GM19467 (cell line): ENCODE results near the gene BBIP1.
A peak's percentile ranks its signal among the peaks of the same experiment; 100 is the strongest.

Experiments used
- ATAC-seq: cut with Tn5 transposase; IDR thresholded peaks from one replicate; pipeline ENCODE4 v1.9.1; 2021; ENCODE audit warnings: mild to moderate bottlenecking, moderate library complexity; ENCODE audit not compliant: unreplicated experiment

BBIP1 gene

DNA sequence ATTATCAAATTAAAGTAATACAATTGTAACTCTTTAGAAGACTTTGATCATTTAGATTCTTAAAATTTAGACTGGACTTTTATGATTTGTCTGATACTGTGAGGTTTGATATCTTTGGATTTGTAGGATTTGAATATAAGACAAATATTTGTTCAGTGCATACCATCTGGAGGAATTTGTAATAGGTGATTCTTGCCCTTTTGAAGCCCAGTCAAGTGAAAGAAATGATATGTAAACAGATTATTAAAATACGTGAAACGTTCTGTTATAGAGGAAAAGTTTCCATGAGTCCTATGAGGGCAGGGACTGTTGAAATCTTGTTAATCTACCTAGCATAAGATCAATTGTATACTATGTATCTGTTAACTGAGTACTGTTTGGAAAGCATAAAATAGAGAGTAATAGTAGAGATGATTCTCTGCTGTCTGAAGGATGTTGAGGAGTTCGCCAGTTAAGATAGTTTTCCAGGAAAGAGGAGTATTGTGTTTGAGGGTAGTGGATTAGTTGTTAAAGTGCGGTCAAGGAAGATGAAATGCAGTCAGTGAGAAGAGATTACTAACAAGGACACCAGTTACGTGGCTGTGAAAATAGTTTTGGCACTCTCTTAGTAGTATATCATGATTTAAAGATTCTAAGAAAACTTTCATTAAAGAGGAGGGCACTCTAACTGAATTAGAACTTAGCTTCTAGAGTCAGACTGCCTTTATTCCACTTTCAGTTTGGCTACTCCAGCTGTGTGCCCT, 32.9 kb downstream of the BBIP1 start:
- no peak for ATAC-seq

DNA sequence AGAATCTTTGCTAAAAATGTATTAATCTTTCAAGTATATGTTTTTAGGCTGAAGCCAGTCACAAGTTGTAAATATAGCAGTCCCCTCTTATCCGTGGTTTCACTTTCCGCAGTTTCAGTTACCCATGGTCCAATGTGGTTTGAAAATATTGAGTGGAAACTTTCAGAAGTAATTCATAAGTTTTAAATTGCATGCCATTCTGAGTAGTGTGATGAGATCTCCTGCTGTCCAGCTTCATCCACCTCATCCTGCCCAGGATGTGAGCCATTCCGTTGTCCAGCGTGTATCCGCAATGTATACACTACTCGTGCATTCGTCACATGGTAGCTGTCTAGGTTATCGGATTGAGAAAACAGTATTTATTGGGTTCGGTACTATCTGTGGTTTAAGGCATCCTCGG, 35.1 kb downstream of the BBIP1 start:
- ATAC-seq: no peak

- ATAC-seq: no peak
Observed at GRCh38 chr10:110881905-110882304, 37.1 kb downstream of the BBIP1 start.

DNA sequence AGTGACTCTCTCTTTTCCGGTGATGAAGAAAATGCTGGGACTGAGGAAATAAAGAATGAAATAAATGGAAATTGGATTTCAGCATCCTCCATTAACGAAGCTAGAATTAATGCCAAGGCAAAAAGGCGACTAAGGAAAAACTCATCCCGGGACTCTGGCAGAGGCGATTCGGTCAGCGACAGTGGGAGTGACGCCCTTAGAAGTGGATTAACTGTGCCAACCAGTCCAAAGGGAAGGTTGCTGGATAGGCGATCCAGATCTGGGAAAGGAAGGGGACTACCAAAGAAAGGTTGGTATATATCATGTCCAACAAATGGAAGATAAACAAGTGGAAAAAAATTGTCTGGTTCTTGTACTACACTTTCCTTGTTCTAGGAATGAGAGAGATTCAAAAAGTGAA, 37.7 kb downstream of the BBIP1 start:
- ATAC-seq: no peak

GRCh38 chr10:110880012-110880411, 39.0 kb downstream of the BBIP1 start:
- ATAC-seq: no peak

- ATAC-seq: no peak
Observed at GRCh38 chr10:110876788-110877187, 42.2 kb downstream of the BBIP1 start.

DNA sequence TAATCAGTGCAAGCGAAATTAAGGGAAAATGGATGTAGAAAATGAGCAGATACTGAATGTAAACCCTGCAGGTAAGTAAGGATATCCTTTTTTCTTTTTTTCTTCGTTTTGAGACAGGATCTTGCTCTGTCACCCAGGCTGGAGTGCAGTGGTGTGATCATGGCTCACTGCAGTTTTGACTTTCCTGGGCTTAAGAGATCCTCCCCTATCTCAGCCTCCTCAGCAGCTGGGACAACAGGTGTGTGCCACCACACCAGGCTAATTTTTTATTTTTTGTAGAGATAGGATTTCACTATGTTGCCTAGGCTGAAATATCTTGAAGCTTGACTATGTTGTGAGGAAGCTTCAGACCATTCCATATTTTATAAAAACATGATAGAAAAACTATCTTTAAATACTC, 43.0 kb downstream of the BBIP1 start:
- no peak for ATAC-seq

GRCh38 chr10:110873951-110874350, 45.0 kb downstream of the BBIP1 start:
- ATAC-seq: no peak

DNA sequence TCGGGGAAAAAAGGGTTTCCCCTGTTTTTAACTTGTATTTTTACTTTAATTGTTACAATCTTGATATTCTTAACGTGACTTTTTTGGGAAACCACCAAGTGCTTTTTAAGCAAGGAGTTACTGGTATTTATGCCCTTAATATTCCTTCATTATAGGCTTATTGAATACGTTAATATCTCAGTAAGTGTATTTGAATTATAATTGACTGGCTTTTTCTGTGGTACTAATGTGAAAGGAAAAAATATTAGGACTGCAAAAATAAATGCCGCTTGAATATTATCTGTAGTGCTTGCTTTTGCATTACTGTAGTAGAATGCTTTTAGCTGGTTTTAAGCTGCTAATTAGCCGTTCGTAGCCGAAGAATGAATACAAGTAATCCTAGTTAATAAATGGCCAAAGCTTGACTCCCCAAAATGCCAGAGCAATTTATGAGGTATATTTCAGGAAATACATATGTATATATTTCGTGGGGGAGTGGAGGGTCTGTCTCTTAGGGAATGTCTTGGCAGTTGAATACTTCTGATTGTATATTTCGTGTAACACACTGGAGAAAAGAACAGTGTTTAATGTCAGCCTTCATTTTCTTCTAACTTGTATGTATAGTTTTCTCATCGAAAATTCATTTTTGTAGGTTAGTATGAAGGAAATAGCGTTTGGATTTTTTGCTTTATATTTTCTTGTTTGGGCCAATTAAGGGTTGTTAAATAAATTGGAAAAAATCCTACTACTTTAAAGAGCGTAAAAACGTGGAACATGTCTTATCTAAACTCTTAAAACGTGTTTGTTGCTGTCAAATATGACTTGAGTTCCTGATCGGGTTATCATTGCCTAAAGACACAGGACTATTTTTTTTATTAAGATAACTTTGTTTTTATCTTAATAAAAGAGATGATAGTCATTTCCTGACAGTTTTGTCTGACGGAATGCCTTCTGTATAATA, 45.7 kb downstream of the BBIP1 start:
- no peak for ATAC-seq

DNA sequence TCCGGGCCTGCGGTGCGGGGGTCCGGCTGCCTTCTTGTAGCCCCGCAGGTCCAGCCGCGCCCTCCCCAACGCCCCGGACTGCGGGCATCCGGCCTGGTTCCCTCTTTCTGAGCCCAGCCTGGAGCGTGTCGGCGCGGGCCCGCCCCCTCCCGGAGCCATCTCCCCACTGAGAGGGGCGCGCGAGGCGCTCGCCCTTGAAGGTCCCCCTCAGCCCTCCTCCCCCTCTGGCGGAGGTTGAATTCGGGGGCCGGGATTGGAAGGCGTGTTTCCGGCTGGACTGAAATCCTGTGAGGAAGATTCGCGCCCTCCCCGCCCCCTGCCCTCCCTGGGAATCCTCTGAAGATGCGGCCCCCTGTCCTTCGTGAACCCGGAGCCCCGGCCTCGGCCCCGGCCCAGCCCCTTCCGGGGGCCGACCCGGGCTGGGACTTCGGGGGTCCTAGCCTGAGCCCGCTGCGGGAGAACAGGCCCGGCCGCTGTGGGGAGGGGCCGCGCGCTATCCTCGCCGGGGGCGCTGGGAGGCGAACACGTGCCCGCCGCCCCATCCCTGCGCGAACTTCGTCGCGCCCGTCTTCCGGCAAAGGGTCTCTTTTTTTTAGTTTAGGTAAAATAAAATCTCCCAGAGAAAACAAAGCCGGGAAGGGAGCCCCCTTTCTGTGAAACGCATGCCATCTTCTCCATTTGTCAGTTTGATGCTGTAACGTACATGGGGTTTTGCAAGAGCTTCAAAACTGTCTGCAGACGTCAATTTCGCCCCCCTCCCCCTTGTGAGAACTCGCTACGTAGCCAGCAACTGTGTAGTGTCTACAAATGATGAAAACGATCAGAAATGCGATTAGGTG, 46.6 kb downstream of the BBIP1 start:
- ATAC-seq: peak; percentile 35

DNA sequence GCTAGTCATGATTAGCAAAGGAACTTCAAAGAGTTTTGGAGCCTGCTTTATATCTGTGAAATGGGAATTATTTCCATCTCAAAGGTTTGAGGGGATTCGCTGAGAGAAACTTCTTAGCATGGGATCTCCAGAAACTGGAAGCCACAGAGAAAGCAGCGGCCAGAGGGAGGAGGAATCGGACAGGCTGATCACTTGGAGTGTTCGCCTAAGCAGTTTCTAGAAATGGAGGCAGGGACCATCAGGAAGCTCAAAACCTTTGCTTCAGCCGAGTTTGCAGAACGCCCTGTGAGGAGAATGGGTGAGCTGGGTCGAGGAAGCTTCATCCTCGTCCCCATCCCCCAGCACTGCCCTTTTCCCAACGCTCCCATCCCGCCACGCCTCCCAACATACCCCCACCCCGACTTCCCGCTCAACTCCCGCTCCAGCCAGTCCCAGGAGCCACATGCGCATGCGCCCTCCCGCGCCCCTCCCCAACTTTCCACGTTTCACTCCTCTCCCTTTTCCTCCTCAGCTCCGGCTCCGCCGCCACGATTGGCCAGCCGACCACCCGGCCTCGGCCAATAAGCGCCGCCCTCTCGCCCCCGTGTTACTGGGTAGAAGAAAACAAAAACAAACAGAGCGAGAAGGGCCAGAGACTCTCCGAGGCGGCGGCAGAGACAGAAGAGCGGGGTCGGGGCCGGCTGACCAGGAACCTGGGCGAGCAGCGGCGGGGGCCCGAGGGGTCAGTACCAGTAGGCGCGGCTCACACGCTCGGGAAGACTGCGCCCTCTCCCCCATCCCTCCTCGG, 47.5 kb downstream of the BBIP1 start, which contains the start of gene PDCD4:
PDCD4 (plus strand) TSS at position 631 of the 787 bp plus-strand sequence. CDS start 4,100 bp downstream, outside the sequence.
- ATAC-seq: peak; percentile 66

- ATAC-seq: no peak
Observed at GRCh38 chr10:110870823-110871297, 48.1 kb downstream of the BBIP1 start.

DNA sequence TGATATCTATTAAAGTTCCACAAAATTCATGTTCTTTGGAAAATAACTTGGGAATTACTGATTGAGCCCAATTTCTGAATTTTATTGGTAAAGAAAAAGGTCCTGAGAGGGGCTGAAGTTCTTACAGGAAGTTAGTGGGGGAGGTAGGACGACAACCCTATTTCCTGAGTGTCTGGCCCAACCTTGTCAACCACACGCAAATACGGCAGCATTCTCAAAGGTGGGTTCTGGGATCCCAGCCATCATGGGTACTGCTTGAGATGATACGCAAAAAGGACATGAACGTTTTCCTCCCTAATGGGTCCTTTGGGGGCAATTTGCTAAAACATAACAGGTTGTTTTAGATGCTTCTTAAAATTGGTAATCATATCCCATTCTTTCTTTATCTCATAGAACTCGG, 50.0 kb downstream of the BBIP1 start:
- no peak for ATAC-seq

- ATAC-seq: no peak
Observed at GRCh38 chr10:110867807-110868465, 51.0 kb downstream of the BBIP1 start.

DNA sequence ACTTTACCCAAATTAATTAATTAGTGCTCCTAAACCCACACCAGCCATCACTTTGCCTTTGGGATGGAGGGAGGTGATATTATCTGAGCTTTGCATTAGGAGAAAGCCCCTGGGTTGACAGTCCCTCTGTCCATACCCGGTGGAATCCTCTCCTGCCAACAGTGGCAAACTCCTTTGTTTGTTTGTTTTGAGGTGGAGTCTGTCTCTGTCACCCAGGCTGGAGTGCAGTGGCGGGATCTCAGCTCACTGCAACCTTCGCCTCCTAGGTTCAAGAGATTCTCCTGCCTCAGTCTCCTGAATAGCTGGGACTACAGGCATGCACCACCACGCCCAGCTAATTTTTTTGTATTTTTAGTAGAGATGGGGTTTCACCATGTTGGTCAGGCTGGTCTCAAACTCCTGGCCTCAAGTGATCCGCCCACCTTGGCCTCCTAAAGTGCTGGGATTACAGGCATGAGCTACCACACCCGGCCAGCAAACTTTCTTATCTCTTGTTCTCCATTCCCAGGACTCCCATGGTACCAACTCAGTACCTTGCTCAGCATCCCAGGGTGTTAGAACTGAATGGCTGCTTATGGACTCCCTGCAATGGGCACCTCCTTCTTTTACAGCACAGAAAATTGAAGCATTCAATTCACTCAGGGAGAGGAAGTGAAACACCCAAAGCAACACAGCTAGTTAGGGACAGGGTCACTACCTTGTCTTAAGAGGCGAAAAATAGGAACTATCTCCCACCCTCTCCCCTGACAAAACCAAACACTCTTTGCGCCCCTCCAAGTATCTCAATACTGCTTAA, 51.8 kb downstream of the BBIP1 start:
- ATAC-seq: peak; percentile 30

GRCh38 chr10:110865809-110866482, 53.0 kb downstream of the BBIP1 start:
- ATAC-seq: no peak

DNA sequence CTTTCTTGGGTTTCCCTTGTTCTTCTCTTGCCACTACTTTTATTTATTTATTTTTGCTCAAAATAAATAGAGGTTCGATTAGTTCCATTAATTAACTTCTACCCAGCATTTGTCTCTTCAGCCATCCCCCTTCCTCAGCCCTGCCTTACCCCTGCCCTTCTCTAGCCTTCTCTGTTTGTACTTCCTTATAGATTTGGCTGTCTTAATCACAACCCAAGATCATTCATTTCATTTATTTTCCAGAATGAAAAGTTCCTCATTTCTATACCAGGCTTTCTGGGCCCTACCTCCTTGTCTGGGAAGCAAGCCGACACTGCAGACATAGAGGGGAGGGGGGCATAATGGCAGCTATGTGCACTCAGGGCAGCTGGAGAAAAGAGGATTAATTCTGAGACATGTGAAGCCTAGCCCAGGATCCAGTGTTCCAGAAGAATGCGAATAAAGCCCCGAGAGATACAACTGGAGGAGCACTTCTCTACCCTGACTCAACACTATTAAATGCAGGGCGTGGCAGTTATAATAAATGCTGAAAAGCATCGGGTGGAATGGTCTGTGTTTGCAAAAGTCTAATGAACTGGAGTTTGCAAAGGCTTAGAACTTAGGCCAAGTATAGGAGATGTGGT, 53.7 kb downstream of the BBIP1 start:
- ATAC-seq: no peak

- peak; percentile 55 for ATAC-seq
Observed at GRCh38 chr10:110864662-110865140, 54.3 kb downstream of the BBIP1 start.
